ENCODE measurements around the gene ERP27. TPM values are rescaled to one million over a fixed set of nuclear protein-coding genes. Genes with fewer than 3 reads are reported as not detected.

Gene ERP27
- total and polyA plus RNA-seq, 2 donors (not counting 3 experiments of a cell fraction or from before 2014, with no cell fraction given) = 0.70 to 0.88 TPM

DNA sequence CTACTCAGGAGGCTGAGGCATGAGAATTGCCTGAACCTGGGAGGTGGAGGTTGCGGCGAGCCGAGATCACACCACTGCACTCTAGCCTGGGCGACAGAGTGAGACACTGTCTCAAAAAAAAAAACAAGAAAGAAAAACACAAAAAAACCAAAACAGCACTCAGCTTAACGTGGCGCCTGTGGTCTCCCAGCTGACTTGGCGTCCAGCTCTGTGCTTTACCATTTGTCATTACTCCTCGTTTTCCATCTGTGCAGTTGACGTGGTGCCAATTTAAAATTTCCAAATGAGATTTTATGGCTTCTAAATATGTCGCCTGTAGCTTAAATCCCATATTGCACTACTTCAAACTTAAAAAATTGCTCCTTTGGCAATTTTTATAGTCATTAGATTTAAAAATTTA is 54.7 kb downstream of the ERP27 start:
- Histone ChIP-seq H3K4me3 (replicated peaks in 1 of 3; ENCODE audit: insufficient read depth in 1 of 3, low read depth in 1 of 3, low read length in 3 of 3) (peak overlapping the region in 1 of 3 experiments; percentile 62), H3K9me1 (replicated peaks; ENCODE audit: control insufficient read depth, extremely low read depth, insufficient read depth, low read length) (no peaks in the 10 kb centered on the region), H4K20me1 (replicated peaks; ENCODE audit: control insufficient read depth, extremely low read depth, insufficient read depth, low read length) (no peaks in the 10 kb centered on the region), H3K36me3 (ENCODE audit: control insufficient read depth in 2 of 2, extremely low read depth in 1 of 2, insufficient read depth in 2 of 2, low read length in 2 of 2) (peaks cover 0 to 2% of the 10 kb centered on the region in 2 experiments), H3K27me3 (ENCODE audit: control insufficient read depth in 2 of 2, insufficient read depth in 2 of 2, low read length in 2 of 2) (no peaks in the 10 kb centered on the region), H3K27ac (ENCODE audit: insufficient read depth, low read depth, low read length) (no peak overlapping the region), H3K79me2 (ENCODE audit: control insufficient read depth, insufficient read depth, low read length) (no peaks in the 10 kb centered on the region), H3K9ac (replicated peaks; ENCODE audit: extremely low read depth, insufficient read depth, low read length) (peak overlapping the region; percentile 66), H3K9me3 (replicated peaks; ENCODE audit: control insufficient read depth, insufficient read depth, low read length) (no peaks in the 10 kb centered on the region), H3K4me2 (ENCODE audit: insufficient read depth, low read length) (peak overlapping the region; percentile 87), H2AFZ (ENCODE audit: low read depth, low read length) (no peak overlapping the region), H3K4me1 (ENCODE audit: control insufficient read depth, extremely low read depth, insufficient read depth, low read length) (peaks cover 38% of the 10 kb centered on the region)
- dilution Hi-C loops (cut with MboI; ENCODE audit: extremely low pct_ligation_motif_present, low sequenced_read_pairs) (no loop called here), intact Hi-C loops (cut with micrococcal nuclease) (loop anchor here (1.0 to 2.0 kb wide), 3 partner anchors 9 to 69 kb away; no protein-coding TSS in a partner anchor)
- ChIA-PET POLR2A (no interaction called here), CTCF (interaction anchor here (0.8 to 2.7 kb wide), 5 partner anchors 10 to 112 kb away, joined by 4 to 11 read pairs (median 5); no protein-coding TSS in a partner anchor)
- FAIRE-seq (no peak), DNase-seq (ENCODE audit: low read depth, low spot score) (no peak)
- TF ChIP-seq POLR2A (IDR thresholded peaks at IDR 0.05; ENCODE audit: low read depth, low read length) (no peak), CTCF (IDR thresholded peaks at IDR 0.05; ENCODE audit: extremely low read depth in 1 of 2, insufficient read depth in 1 of 2, low read depth in 1 of 2, low read length in 2 of 2) (no peak), POLR2AphosphoS5 (IDR thresholded peaks at IDR 0.05; ENCODE audit: insufficient read depth, low read depth, low read length) (no peak), JUN (IDR thresholded peaks at IDR 0.05; ENCODE audit: borderline replicate concordance, insufficient read depth, insufficient read length, low read depth) (no peak), FOS (IDR thresholded peaks at IDR 0.05; ENCODE audit: borderline replicate concordance, insufficient read depth, low read length) (no peak)
- no TSS peak for BruUV-seq (replicated peaks)

DNA sequence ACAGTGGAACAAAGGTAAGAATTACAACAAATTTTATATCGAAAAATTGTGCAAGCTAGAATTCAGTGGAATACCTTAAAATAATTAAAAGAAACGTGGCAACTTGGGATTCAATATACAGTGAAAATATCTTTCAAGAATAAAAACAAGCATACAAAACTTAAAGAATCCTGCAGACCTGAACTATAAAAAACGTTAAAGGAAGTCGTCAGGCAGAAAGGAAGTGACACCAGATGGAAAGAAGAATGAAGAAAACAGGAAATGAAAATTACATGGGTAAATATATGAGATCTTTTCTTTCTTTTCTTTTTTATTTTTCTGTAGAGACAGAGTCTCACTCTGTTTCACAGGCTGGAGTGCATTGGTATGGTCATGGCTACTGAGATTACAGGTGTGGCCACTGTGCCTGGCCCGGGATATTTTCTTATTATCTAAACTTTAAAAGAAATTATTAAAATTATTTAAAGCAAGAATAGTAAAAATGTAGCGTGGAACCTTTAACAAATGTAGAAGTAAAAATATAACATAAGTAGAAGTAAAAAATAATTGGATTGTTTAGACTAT is 57.4 kb downstream of the ERP27 start:
- peak; percentile 62 for DNase-seq (ENCODE audit: low read depth, low spot score)
- CTCF ChIA-PET = no interaction called here
- H3K27ac ChIP-seq (ENCODE audit: insufficient read depth, low read depth, low read length) = no peak overlapping the region
- POLR2A ChIA-PET = no interaction called here
- H2AFZ ChIP-seq (ENCODE audit: low read depth, low read length) = no peak overlapping the region
- H3K9ac ChIP-seq (replicated peaks; ENCODE audit: extremely low read depth, insufficient read depth, low read length) = no peak overlapping the region
- dilution Hi-C loops (cut with MboI; ENCODE audit: extremely low pct_ligation_motif_present, low sequenced_read_pairs) (no loop called here), intact Hi-C loops (cut with micrococcal nuclease) (no loop called here)
- H3K9me1 ChIP-seq (replicated peaks; ENCODE audit: control insufficient read depth, extremely low read depth, insufficient read depth, low read length) = no peaks in the 10 kb centered on the region
- H3K4me1 ChIP-seq (ENCODE audit: control insufficient read depth, extremely low read depth, insufficient read depth, low read length) = peaks cover 30% of the 10 kb centered on the region
- H3K79me2 ChIP-seq (ENCODE audit: control insufficient read depth, insufficient read depth, low read length) = no peaks in the 10 kb centered on the region
- TF ChIP-seq POLR2A (IDR thresholded peaks at IDR 0.05; ENCODE audit: low read depth, low read length) (peak; percentile 68), GATA2 (IDR thresholded peaks at IDR 0.05; ENCODE audit: insufficient read depth, insufficient read length, low read depth, low read length) (no peak), CTCF (IDR thresholded peaks at IDR 0.05; ENCODE audit: extremely low read depth in 1 of 2, insufficient read depth in 1 of 2, low read depth in 1 of 2, low read length in 2 of 2) (no peak), POLR2AphosphoS5 (IDR thresholded peaks at IDR 0.05; ENCODE audit: insufficient read depth, low read depth, low read length) (no peak), JUN (IDR thresholded peaks at IDR 0.05; ENCODE audit: borderline replicate concordance, insufficient read depth, insufficient read length, low read depth) (no peak)
- H3K4me2 ChIP-seq (ENCODE audit: insufficient read depth, low read length) = peak overlapping the region; percentile 53
- H3K27me3 ChIP-seq (ENCODE audit: control insufficient read depth in 2 of 2, insufficient read depth in 2 of 2, low read length in 2 of 2) = no peaks in the 10 kb centered on the region
- H3K4me3 ChIP-seq (replicated peaks in 1 of 3; ENCODE audit: insufficient read depth in 1 of 3, low read depth in 1 of 3, low read length in 3 of 3) = no peak overlapping the region
- H4K20me1 ChIP-seq (replicated peaks; ENCODE audit: control insufficient read depth, extremely low read depth, insufficient read depth, low read length) = no peaks in the 10 kb centered on the region
- no peak for FAIRE-seq
- peaks cover 0 to 2% of the 10 kb centered on the region in 2 experiments for H3K36me3 ChIP-seq (ENCODE audit: control insufficient read depth in 2 of 2, extremely low read depth in 1 of 2, insufficient read depth in 2 of 2, low read length in 2 of 2)
- H3K9me3 ChIP-seq (replicated peaks; ENCODE audit: control insufficient read depth, insufficient read depth, low read length) = no peaks in the 10 kb centered on the region
- BruUV-seq (replicated peaks) = no TSS peak
